IPS-15b (cell line): ENCODE data around the gene WBP2NL.

Experiments used
- H3K27me3 ChIP-seq: one replicate; pipeline ENCODE4 v1.6.1; 2013; ENCODE audit warnings: low read length; ENCODE audit not compliant: control insufficient read depth, insufficient read depth
- H3K36me3 ChIP-seq: one replicate; pipeline ENCODE4 v1.6.1; 2013; ENCODE audit warnings: low read length; ENCODE audit not compliant: control insufficient read depth, insufficient read depth
- H3K4me1 ChIP-seq: one replicate; pipeline ENCODE4 v1.6.1; 2013; ENCODE audit warnings: mild to moderate bottlenecking, low read length; ENCODE audit not compliant: control insufficient read depth, insufficient read depth
- H3K4me3 ChIP-seq: one replicate; pipeline ENCODE4 v1.5.1; 2013; ENCODE audit warnings: low read depth, low read length
- H3K9ac ChIP-seq: one replicate; pipeline ENCODE4 v1.6.1; 2013; ENCODE audit warnings: low read depth, mild to moderate bottlenecking, low read length
- H3K9me3 ChIP-seq: one replicate; pipeline ENCODE4 v1.6.1; 2013; ENCODE audit warnings: mild to moderate bottlenecking, low read length; ENCODE audit not compliant: control insufficient read depth, insufficient read depth

WBP2NL gene

DNA sequence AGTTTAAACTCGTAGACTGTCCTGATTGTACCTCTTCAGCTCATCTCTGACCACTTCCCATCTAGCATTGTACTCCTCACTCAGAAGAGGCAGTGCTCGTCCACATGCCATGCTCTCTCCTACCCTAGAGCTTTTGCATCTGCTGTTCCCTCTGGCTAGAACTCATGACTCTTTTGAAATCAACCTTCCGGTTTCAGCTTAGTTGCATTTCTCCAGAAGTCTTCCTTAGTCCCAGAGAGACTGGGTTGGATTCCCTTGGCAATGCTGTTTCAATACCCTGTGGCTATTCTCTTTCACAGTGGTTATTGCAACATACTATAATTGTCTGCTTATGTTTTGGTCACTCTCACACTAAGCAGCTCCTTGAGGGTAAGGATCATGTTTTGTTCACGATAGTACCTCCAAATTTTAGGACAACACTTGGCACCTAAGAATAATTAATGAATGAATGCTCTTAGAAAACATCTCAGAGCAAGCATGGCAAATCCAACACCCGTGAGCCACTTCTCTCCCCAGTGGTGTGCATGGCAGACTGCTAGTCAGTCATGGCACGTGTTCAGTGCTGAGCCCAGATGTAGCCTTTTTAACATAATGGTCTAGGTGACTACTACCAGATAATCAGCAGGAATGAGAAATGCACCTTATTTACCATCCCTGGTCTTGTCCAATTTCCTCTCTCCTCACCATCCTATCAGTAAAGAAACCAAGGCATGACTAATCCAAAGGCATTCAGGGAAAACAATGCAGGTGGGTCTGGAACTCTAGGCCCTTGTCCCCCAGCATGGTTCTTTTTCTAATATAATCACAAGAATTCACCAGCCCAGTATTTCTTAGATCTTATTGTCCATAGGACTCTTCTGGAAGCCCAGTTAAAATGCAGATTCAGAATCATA, 14.8 kb upstream of the WBP2NL start:
- Histone ChIP-seq H3K36me3 (no peaks in the 10 kb centered on the region), H3K4me3 (no peak overlapping the region), H3K9ac (no peak overlapping the region), H3K4me1 (no peaks in the 10 kb centered on the region), H3K9me3 (no peaks in the 10 kb centered on the region), H3K27me3 (no peaks in the 10 kb centered on the region)

DNA sequence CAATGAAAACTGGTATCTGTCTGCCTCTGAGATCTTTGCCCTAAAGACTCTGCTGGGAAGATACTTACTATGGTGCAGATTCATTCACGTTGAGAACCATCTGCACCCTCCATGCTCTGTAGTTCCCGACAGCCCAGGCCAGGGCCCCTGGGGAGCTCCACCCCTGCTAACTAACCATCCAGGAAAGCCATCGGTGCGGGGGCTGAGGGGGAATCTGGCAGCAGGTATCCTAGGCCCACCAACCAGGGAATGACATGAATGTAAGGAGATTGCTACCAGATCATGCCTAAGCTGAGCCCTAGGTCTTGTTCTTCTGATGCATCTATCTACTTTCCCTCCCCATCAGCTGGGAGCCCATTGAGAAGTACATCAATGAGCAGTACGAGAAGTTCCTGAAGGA, 11.3 kb upstream of the WBP2NL start:
- Histone ChIP-seq H3K36me3 (peaks cover 4% of the 10 kb centered on the region), H3K4me3 (no peak overlapping the region), H3K4me1 (no peaks in the 10 kb centered on the region), H3K27me3 (no peaks in the 10 kb centered on the region), H3K9me3 (no peaks in the 10 kb centered on the region), H3K9ac (no peak overlapping the region)

DNA sequence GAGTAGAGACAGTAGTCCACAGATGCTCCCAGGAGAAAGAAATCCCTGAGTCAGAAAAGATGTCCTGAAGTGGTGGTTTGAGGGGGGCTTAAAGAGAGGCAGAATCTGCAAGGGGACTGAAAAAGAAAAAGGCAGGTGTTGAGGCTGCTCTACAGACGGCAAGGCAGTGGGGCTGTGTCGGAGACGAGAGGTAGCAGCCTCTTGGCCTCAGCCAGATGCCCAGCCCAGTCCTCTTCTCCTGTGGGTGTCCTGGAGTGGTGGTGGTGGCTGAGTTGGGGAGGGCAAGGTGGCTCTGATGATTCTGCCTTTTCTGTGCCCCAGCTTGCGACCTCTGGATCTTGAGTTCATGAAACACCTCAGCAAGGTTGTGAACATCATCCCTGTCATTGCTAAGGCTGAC, 9.3 kb upstream of the WBP2NL start:
- no peak overlapping the region for H3K9ac ChIP-seq
- no peaks in the 10 kb centered on the region for H3K4me1 ChIP-seq
- no peak overlapping the region for H3K4me3 ChIP-seq
- H3K9me3 ChIP-seq = no peaks in the 10 kb centered on the region
- H3K27me3 ChIP-seq = no peaks in the 10 kb centered on the region
- peaks cover 11% of the 10 kb centered on the region for H3K36me3 ChIP-seq

DNA sequence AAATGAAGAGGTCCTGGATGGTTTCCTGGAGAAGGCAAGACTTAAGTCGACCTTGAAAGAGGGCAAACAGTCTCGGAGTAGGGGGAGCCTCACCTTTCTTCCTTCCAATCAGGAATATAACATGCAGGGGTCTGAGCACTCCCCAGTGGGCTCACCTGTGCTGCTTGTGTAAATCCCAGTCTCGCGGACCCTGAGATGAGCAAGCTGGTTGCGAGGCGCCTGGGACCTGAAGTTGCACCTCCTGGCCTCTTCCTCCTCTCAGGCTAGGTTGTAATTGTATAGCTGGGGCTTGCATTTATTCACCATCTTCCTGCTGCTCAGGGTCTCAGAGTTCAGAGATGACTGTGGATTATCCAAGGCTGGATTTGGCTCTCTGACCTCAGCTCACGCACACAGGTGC, 7.5 kb upstream of the WBP2NL start:
- H3K36me3 ChIP-seq = peaks cover 20% of the 10 kb centered on the region
- H3K27me3 ChIP-seq = no peaks in the 10 kb centered on the region
- no peaks in the 10 kb centered on the region for H3K9me3 ChIP-seq
- no peak overlapping the region for H3K9ac ChIP-seq
- no peak overlapping the region for H3K4me3 ChIP-seq
- H3K4me1 ChIP-seq = no peaks in the 10 kb centered on the region

DNA sequence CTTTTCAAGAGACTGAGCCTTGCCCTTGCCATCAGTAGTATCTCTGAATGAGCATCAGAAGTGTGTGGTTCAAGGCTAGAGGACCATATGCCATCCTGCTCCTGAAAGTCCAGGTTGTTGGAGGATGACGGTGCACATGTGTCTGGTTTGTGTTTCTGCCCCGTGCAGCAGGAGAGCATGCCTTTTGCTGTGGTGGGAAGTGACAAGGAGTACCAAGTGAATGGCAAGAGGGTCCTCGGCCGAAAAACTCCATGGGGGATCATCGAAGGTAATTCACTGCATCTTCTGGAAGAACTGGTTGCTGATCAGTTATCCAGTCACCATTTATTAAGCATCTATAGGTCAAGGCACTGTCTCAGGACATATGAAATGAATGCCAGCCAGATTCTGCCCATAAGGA, 6.1 kb upstream of the WBP2NL start:
- Histone ChIP-seq H3K9ac (no peak overlapping the region), H3K4me1 (no peaks in the 10 kb centered on the region), H3K27me3 (no peaks in the 10 kb centered on the region), H3K4me3 (no peak overlapping the region), H3K9me3 (no peaks in the 10 kb centered on the region), H3K36me3 (peaks cover 20% of the 10 kb centered on the region)

DNA sequence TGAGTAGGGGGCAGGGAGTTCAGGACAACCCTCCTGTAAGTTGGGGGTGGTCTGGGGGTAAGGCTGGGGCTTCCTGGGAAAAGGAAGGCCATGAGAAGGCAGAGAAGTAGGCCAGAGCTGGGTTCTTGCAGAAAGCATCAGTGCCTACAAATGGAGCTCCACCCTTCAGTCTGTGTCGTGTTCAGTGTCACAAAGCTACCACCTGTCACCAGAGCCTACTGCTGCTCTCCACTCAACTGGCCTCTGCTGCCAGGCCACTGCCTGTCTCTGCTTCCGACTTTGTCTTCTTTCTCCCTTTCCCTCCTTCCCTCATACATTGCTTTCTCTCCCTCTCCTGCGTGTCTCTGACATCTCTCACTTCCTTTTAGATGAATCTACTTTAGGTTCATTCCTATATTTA, 3.4 kb upstream of the WBP2NL start:
- no peaks in the 10 kb centered on the region for H3K9me3 ChIP-seq
- H3K9ac ChIP-seq = no peak overlapping the region
- peaks cover 16% of the 10 kb centered on the region for H3K36me3 ChIP-seq
- H3K27me3 ChIP-seq = peaks cover 9% of the 10 kb centered on the region
- no peak overlapping the region for H3K4me3 ChIP-seq
- H3K4me1 ChIP-seq = no peaks in the 10 kb centered on the region

DNA sequence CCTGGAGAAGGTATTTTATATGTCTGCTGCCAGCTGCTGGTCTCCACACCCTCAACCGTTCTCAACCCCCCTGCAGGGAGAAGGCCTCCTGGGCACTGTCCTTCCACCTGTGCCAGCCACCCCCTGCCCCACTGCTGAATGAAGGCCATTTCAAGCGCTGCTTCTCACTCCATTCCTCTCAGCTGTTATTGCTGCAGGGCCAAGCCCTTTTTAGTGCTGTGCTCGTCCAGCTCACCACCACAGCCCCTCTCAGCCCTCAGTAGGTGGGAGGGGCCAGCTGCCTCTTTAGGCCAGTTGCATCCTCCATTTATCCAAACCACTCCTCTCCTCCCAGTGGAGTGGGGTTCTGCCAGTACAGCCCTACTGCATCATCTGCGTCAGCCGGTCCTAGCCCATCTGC, 1.8 kb upstream of the WBP2NL start:
- Histone ChIP-seq H3K9ac (no peak overlapping the region), H3K4me1 (no peaks in the 10 kb centered on the region), H3K36me3 (peaks cover 16% of the 10 kb centered on the region), H3K27me3 (peaks cover 11% of the 10 kb centered on the region), H3K9me3 (no peaks in the 10 kb centered on the region), H3K4me3 (no peak overlapping the region)

DNA sequence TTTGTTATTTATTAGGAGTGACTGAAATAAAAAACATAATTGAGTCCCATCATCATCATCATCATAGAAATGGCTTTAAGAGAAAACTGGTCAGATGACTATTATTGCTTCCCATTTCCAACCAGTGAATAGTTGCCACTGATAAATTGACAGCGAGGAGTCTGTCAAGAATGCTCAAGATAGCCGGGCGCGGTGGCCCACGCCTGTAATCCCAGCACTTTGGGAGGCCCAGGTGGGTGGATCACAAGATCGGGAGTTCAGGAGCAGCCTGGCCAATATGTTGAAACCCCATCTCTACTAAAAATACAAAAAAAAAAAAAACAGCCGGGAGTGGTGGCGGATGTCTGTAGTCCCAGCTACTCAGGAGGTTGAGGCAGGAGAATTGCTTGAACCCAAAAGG, 1.9 kb downstream of the WBP2NL start:
- H3K9ac ChIP-seq = no peak overlapping the region
- H3K9me3 ChIP-seq = no peaks in the 10 kb centered on the region
- no peaks in the 10 kb centered on the region for H3K36me3 ChIP-seq
- no peak overlapping the region for H3K4me3 ChIP-seq
- H3K4me1 ChIP-seq = no peaks in the 10 kb centered on the region
- H3K27me3 ChIP-seq = peaks cover 11% of the 10 kb centered on the region

DNA sequence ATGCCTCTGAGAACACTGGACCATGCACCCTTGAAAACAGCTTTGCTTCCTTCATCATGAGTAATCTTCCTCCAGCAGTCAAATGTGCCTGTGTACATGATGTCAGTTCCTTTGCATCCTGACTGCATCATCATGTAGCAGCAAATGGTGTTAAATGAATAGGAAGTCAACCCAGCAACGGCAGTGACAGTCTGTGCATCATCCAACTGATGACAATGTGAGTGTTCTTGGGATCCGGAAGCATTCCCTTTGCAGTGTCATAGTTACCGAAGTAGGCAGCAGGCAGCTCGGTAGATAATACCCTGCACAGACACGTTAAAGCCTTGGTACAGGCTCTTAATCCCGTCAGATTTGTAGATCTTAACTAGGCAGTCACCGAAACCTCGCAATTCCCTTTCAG, 2.5 kb downstream of the WBP2NL start:
- no peaks in the 10 kb centered on the region for H3K4me1 ChIP-seq
- H3K9ac ChIP-seq = no peak overlapping the region
- H3K27me3 ChIP-seq = peaks cover 11% of the 10 kb centered on the region
- no peaks in the 10 kb centered on the region for H3K36me3 ChIP-seq
- H3K9me3 ChIP-seq = no peaks in the 10 kb centered on the region
- H3K4me3 ChIP-seq = no peak overlapping the region

DNA sequence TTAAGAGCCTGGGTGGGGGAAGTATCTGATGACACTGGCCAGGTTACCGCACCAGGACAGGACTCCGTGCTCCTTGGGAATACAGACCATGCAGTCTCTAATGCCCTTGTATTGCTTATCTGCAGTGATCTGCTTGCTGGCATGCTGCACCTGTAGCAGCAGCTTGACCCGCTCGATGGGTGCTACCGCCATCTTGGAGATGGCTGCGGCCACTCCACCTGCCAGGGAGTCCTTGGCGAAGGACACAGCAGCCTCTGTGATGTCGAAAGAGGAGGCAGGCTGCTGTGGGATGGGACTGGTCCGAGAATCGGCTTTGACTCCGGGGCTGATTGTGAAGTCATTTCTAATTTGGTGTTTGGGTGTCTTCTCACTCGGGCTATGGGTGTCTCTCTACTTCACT, 3.1 kb downstream of the WBP2NL start:
- no peaks in the 10 kb centered on the region for H3K9me3 ChIP-seq
- H3K4me1 ChIP-seq = no peaks in the 10 kb centered on the region
- no peaks in the 10 kb centered on the region for H3K36me3 ChIP-seq
- no peak overlapping the region for H3K4me3 ChIP-seq
- H3K27me3 ChIP-seq = peaks cover 11% of the 10 kb centered on the region
- H3K9ac ChIP-seq = no peak overlapping the region

DNA sequence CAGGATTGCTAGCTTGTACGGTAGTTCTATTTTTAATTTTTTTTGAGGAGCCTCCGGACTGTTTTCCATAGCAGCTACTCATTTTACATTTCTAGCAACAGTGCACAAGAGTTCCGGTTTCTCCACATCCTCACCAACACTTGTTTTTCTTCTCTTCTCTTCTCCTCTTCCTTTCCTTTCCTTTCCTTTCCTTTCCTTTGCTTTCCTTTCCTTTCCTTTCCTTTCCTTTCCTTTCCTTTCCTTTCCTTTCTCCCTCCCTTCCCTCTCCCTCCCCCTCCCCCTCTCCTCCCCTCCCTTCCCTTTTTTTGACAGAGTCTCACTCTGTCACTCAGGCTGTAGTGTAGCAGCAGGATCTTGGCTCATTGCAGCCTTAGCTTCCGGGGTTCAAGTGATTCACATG, 9.3 kb downstream of the WBP2NL start:
- no peaks in the 10 kb centered on the region for H3K9me3 ChIP-seq
- no peak overlapping the region for H3K4me3 ChIP-seq
- H3K9ac ChIP-seq = no peak overlapping the region
- no peaks in the 10 kb centered on the region for H3K27me3 ChIP-seq
- H3K36me3 ChIP-seq = no peaks in the 10 kb centered on the region
- no peaks in the 10 kb centered on the region for H3K4me1 ChIP-seq

DNA sequence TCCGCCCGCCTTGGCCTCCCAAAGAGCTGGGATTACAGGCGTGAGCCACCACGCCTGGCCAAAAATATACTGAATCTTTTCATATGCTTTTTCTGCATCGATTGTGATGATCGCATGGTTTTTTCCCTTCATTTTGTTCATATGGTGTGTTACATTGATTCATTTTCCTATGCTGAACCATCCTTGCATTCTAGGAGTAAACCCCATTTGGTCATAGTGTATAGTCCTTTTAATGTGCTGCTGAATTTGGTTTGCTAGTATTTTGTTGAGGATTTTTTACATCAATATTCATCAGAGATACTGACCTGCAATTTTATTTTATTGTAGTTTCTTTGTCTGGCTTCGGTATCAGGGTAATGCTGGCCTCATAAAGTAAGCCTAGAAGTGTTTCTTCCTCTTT, 12.2 kb downstream of the WBP2NL start:
- Histone ChIP-seq H3K4me3 (no peak overlapping the region), H3K9ac (no peak overlapping the region), H3K9me3 (no peaks in the 10 kb centered on the region), H3K27me3 (no peaks in the 10 kb centered on the region), H3K36me3 (no peaks in the 10 kb centered on the region), H3K4me1 (no peaks in the 10 kb centered on the region)
